ENCODE measurements around the gene PPARD. TPM values are rescaled to one million over a fixed set of nuclear protein-coding genes. Genes with fewer than 3 reads are reported as not detected.
A peak's percentile ranks its signal among the peaks of the same experiment; 100 is the strongest.

PPARD gene
- total RNA-seq, 4 donors from 2014 or later, result 10.3 to 16.0 (median 13.3) TPM

DNA sequence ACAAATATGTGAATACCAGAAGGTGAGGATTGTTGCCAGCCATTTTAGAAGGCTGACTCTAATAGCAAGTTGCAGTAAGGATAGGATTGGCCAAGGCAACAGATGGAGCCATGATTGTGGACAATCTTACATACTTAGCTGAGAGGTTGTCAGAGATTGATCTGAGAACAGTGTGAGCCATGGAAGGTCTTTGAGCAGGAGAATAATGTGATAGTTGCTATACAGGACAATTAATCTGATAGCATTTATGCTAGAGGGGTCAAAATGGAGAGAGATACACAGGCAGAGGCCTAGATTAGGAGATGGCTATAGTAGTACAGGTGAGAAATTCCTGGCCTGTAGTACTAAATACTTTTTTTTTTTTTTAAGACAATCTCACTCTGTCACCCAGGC lies 23.8 kb downstream of the PPARD start:
- TF ChIP-seq EP300 (IDR thresholded peaks at IDR 0.05), result no peak
- TF ChIP-seq, protein P1, sequence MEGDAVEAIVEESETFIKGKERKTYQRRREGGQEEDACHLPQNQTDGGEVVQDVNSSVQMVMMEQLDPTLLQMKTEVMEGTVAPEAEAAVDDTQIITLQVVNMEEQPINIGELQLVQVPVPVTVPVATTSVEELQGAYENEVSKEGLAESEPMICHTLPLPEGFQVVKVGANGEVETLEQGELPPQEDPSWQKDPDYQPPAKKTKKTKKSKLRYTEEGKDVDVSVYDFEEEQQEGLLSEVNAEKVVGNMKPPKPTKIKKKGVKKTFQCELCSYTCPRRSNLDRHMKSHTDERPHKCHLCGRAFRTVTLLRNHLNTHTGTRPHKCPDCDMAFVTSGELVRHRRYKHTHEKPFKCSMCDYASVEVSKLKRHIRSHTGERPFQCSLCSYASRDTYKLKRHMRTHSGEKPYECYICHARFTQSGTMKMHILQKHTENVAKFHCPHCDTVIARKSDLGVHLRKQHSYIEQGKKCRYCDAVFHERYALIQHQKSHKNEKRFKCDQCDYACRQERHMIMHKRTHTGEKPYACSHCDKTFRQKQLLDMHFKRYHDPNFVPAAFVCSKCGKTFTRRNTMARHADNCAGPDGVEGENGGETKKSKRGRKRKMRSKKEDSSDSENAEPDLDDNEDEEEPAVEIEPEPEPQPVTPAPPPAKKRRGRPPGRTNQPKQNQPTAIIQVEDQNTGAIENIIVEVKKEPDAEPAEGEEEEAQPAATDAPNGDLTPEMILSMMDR (IDR thresholded peaks at IDR 0.05), result no peak
- TF ChIP-seq POLR2AphosphoS5 (IDR thresholded peaks at IDR 0.05), result no peak
- TF ChIP-seq POLR2A (IDR thresholded peaks at IDR 0.05), result no peak
- no peak for ATAC-seq
- peaks cover 0 to 43% (median 16%) of the 10 kb centered on the region in 3 donors for H3K4me1 ChIP-seq

DNA sequence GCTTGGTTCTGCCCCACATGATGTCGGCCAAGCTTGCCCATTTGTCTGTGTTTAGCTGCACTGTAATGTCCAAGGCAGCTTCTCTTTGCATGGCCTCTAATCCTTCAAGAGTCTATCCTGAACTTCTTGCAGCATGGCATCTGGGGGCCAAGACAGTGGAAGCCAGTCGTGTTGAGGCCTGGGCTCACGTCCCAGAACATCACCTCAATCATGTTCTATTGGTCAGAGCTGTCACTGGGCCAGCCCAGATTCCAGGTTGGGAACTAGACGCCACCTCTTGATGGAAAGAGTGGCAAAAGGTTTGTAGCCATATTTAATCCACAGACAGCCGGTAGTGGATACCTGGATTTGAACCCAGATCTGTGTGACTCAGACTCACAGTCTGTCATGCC lies 25.3 kb downstream of the PPARD start:
- ATAC-seq, result no peak
- no peak overlapping the region for H3K4me3 ChIP-seq
- no peaks in the 10 kb centered on the region for H3K9me3 ChIP-seq
- WGBS, 2 donors (ENCODE audit: low coverage in 1 of 2), result 54 to 83% methylated on average over 1 to 4 of the region's 5 CpGs
- no peak overlapping the region for H3K27ac ChIP-seq
- TF ChIP-seq POLR2AphosphoS5 (IDR thresholded peaks at IDR 0.05), result no peak
- TF ChIP-seq POLR2A (IDR thresholded peaks at IDR 0.05), result no peak
- TF ChIP-seq, protein P1 (IDR thresholded peaks at IDR 0.05), result no peak
- no peak for TF ChIP-seq EP300 (IDR thresholded peaks at IDR 0.05)
- H3K36me3 ChIP-seq, result no peaks in the 10 kb centered on the region
- H3K4me1 ChIP-seq, result peaks cover 0 to 40% (median 16%) of the 10 kb centered on the region in 3 donors
- no peaks in the 10 kb centered on the region for H3K27me3 ChIP-seq

More for the DNA sequence above, 23.8 kb downstream of the PPARD start:
- no peak overlapping the region for H3K27ac ChIP-seq
- no peaks in the 10 kb centered on the region for H3K27me3 ChIP-seq
- H3K9me3 ChIP-seq, result no peaks in the 10 kb centered on the region
- H3K4me3 ChIP-seq, result no peak overlapping the region
- H3K36me3 ChIP-seq, result no peaks in the 10 kb centered on the region

DNA sequence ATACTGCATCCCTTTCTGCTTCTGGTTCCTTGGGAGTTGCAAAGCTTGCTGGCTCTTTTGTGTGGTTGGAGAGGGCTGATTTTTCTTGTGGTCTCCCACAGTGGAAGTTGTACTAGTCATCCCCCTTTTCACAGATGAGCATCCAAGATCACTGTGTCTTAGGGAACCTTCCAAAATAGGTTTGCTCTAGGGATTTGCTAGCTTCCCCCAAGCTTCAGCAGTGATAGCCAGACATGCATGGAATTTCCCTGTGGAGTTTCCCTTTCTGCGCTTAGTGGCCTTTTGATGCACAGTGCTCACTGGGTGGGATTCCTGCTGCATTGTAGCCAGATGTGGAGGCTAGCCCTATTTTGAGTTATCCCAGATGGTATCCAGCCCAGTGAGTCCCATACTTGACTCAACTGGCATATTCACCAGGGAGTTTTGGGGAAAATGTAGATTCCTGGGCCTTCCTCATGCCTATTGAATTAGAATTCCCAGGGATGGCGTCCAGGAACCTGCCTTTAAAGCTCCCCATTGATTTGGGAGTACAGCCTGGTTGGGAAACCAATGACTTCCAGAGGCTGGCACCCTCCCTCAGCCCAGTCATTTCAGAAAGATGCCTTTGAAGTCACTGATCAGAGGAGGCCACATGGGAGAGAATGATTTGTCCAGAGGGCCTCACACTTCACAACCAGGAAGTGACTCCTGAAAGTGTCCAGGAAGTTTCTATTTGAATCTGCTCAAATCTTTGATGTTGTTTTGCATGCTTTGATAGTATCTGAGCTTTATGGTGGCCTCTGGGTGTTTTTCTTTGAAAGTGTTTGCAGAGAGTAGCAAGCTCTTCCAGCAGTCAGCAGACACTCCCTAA lies 25.9 kb downstream of the PPARD start:
- ATAC-seq, result no peak
- Histone ChIP-seq H3K4me3 (no peak overlapping the region), H3K9me3 (no peaks in the 10 kb centered on the region), H3K4me1 (peaks cover 0 to 40% (median 16%) of the 10 kb centered on the region in 3 donors), H3K27me3 (no peaks in the 10 kb centered on the region), H3K27ac (no peak overlapping the region), H3K36me3 (no peaks in the 10 kb centered on the region)
- WGBS, 2 donors (ENCODE audit: low coverage in 1 of 2), result 80 to 90% methylated on average over 1 to 2 of the region's 2 CpGs
- TF ChIP-seq, protein P1 (IDR thresholded peaks at IDR 0.05), result no peak
- TF ChIP-seq POLR2A (IDR thresholded peaks at IDR 0.05) (no peak), POLR2AphosphoS5 (IDR thresholded peaks at IDR 0.05) (no peak), EP300 (IDR thresholded peaks at IDR 0.05) (no peak)

DNA sequence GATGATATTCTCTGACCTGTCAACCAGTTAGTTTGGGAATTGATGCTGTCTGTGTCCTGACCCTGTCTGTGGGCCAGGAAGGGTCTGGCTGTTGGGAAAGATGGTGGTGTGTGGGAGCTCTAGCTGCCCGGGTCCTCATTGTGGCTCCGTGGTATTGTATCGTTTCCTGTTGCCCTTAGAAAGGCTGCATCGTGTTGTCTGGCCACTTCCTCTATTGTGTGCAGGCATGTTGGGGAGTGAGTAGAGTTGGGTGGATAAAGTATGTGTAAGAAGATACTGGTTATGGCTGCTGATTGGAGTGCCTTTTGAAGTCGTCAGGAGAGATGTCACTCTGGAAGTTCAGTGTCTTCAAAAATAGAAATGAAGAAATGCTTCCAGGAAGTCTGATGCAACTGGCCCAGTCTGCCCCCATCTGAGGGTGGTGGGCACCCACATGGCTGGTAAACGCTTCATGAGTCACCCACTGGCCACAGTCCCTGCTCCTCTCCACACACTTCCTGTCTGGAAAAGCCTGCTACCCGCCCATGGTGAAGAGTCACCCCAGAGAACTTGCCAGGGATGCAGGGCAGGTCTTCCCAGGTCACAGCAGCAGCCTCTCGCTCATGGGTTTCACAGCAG lies 27.9 kb downstream of the PPARD start:
- Histone ChIP-seq H3K4me1 (peaks cover 0 to 40% (median 16%) of the 10 kb centered on the region in 3 donors), H3K36me3 (no peaks in the 10 kb centered on the region), H3K4me3 (no peak overlapping the region), H3K27me3 (no peaks in the 10 kb centered on the region), H3K27ac (peak overlapping the region in 1 of 4 donors; percentile 32), H3K9me3 (no peaks in the 10 kb centered on the region)
- 17 to 29% methylated on average over 1 of the region's 8 CpGs for WGBS, 2 donors (ENCODE audit: low coverage in 1 of 2)
- peak; percentile 85 for ATAC-seq
- peak; percentile 79 for TF ChIP-seq POLR2AphosphoS5 (IDR thresholded peaks at IDR 0.05)
- TF ChIP-seq, protein P1 (IDR thresholded peaks at IDR 0.05), result no peak

Measured in gastroesophageal sphincter (tissue), 4 donors.